Kidney epithelial cell (primary cell): ENCODE data around the gene UBP1. TPM values are rescaled to one million over a fixed set of nuclear protein-coding genes. Genes with fewer than 3 reads are reported as not detected.
A peak's percentile ranks its signal among the peaks of the same experiment; 100 is the strongest.

Experiments used
- DNase-seq: peaks from one replicate; pipeline ENCODE4 v3.0.0-alpha.2; 2010; ENCODE audit warnings: low read depth
- H3K27me3 ChIP-seq: 2 replicates; pipeline ENCODE4 v1.6.0; 2011; ENCODE audit warnings: low read length; ENCODE audit not compliant: control insufficient read depth, insufficient read depth
- H3K36me3 ChIP-seq: 2 replicates; pipeline ENCODE4 v1.5.1; 2011; ENCODE audit warnings: low read length; ENCODE audit not compliant: control insufficient read depth, insufficient read depth
- H3K4me3 ChIP-seq: 2 replicates; pipeline ENCODE4 v1.5.1; 2011; ENCODE audit warnings: low read depth, mild to moderate bottlenecking, control low read depth, low read length
- total RNA-seq: library from RNA; depleted of rRNA; stranded (reverse); fragments of >200 nt; gene quantifications from 2 replicates; pipeline ENCODE4 v1.2.3, GENCODE V29; 2015
- TF ChIP-seq, protein P1 (sequence below): IDR thresholded peaks from 2 replicates; pipeline ENCODE4 v1.5.1; 2011; ENCODE audit warnings: mild to moderate bottlenecking, moderate library complexity, low read length, control low read depth, inconsistent platforms; ENCODE audit not compliant: insufficient read depth, poor library complexity, severe bottlenecking

The UBP1 gene
- 50.9 and 59.6 TPM in 2 replicates for total RNA-seq

GRCh38 chr3:33440328-33441224 lies at the start of gene UBP1:
UBP1 (minus strand) TSS chr3:33440405; CDS start chr3:33439848, 557 bp downstream.
- TF ChIP-seq, protein P1, sequence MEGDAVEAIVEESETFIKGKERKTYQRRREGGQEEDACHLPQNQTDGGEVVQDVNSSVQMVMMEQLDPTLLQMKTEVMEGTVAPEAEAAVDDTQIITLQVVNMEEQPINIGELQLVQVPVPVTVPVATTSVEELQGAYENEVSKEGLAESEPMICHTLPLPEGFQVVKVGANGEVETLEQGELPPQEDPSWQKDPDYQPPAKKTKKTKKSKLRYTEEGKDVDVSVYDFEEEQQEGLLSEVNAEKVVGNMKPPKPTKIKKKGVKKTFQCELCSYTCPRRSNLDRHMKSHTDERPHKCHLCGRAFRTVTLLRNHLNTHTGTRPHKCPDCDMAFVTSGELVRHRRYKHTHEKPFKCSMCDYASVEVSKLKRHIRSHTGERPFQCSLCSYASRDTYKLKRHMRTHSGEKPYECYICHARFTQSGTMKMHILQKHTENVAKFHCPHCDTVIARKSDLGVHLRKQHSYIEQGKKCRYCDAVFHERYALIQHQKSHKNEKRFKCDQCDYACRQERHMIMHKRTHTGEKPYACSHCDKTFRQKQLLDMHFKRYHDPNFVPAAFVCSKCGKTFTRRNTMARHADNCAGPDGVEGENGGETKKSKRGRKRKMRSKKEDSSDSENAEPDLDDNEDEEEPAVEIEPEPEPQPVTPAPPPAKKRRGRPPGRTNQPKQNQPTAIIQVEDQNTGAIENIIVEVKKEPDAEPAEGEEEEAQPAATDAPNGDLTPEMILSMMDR: no peak
- peak; percentile 99 for DNase-seq
- peak within 1 kb of the TSS; percentile 95 for H3K4me3 ChIP-seq
- H3K36me3 ChIP-seq: no peaks in the 10 kb centered on the region
- H3K27me3 ChIP-seq: no peaks in the 10 kb centered on the region

- H3K27me3 ChIP-seq: no peaks in the 10 kb centered on the region
- H3K36me3 ChIP-seq: no peaks in the 10 kb centered on the region
- no peak overlapping the region for H3K4me3 ChIP-seq
- TF ChIP-seq, protein P1: no peak
- no peak for DNase-seq
Observed at GRCh38 chr3:33488683-33489082, 48.5 kb upstream of the UBP1 start.

DNA sequence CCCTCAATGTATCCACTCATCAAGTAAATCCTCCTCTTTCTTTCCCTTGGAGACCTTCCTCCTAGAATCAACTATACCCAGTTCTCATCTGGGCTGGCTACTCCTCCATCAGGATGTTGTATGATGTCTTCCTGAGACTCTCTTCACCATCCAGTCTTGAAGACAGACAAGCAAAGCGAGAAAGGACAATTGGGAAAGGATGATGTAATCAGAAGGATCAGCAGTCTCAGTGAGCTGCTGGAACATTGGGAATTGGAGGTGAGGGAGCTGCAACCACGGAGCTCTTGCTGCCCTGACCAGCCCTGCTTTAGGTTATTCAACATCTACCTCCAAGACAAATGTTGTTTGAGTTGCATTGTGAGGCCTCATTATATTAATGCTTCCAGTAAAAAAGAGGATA lies 48.0 kb upstream of the UBP1 start:
- TF ChIP-seq, protein P1: no peak
- Histone ChIP-seq H3K4me3 (no peak overlapping the region), H3K36me3 (no peaks in the 10 kb centered on the region), H3K27me3 (no peaks in the 10 kb centered on the region)
- DNase-seq: no peak

GRCh38 chr3:33482111-33482521 lies 41.9 kb upstream of the UBP1 start:
- TF ChIP-seq, protein P1: no peak
- no peak overlapping the region for H3K4me3 ChIP-seq
- no peak for DNase-seq
- no peaks in the 10 kb centered on the region for H3K36me3 ChIP-seq
- H3K27me3 ChIP-seq: no peaks in the 10 kb centered on the region

- Histone ChIP-seq H3K4me3 (no peak overlapping the region), H3K36me3 (no peaks in the 10 kb centered on the region), H3K27me3 (no peaks in the 10 kb centered on the region)
- DNase-seq: no peak
- TF ChIP-seq, protein P1: no peak
Observed at GRCh38 chr3:33474896-33475295, 34.7 kb upstream of the UBP1 start.
